ENCODE measurements around the gene EXOC3L4. TPM values are rescaled to one million over a fixed set of nuclear protein-coding genes. Genes with fewer than 3 reads are reported as not detected.

EXOC3L4 gene
- total RNA-seq, 1 donor from 2014 or later, result not detected

DNA sequence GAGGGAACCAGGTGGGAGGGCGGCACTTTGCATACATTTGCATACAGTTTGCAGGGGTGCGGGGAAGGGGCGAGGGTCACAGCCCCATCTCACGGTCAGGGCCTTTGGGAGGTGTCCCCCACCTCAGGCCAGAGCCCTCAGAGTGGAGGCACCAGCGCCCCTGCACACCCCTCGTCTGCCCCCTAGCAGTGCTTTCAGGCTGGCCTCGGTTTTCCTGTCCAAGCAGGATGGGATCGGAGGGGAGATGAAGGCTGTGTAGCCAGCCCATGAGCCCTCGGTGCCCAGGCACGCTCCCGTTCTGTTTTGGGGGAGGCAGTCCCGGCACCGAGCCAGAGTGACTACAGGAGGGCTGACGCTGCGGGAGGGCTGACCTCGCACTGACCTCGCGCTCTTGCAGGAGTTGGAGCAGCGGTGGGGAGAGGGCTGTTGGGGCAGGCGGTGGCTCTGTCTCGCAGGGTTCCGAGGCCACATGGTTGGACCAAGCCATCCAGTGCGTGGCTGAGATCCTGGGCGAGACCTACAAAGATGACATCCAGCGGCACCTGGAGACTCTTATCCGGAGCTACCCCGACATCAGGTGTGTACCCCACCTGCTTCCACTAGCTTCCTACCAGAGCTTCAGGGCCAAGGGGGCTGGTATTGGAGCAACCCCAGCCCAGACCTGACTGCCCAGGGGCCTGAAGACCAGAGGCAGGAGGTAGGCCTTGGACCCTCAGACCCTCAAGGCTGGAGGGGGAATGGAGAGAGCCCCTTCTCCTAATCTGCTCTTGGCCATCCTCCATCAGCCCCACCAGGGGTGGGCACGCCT lies 13.6 kb downstream of the EXOC3L4 start:
- peaks cover 16% of the 10 kb centered on the region for H3K27me3 ChIP-seq
- no peak overlapping the region for H3K27ac ChIP-seq
- intact Hi-C loops (cut with DNase I), result loop anchor here (10.0 kb wide), 1 partner anchor 413 kb away; no protein-coding TSS in a partner anchor
- H3K9me3 ChIP-seq, result no peaks in the 10 kb centered on the region
- TF ChIP-seq, protein P1, sequence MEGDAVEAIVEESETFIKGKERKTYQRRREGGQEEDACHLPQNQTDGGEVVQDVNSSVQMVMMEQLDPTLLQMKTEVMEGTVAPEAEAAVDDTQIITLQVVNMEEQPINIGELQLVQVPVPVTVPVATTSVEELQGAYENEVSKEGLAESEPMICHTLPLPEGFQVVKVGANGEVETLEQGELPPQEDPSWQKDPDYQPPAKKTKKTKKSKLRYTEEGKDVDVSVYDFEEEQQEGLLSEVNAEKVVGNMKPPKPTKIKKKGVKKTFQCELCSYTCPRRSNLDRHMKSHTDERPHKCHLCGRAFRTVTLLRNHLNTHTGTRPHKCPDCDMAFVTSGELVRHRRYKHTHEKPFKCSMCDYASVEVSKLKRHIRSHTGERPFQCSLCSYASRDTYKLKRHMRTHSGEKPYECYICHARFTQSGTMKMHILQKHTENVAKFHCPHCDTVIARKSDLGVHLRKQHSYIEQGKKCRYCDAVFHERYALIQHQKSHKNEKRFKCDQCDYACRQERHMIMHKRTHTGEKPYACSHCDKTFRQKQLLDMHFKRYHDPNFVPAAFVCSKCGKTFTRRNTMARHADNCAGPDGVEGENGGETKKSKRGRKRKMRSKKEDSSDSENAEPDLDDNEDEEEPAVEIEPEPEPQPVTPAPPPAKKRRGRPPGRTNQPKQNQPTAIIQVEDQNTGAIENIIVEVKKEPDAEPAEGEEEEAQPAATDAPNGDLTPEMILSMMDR (IDR thresholded peaks at IDR 0.05), result no peak
- H3K4me3 ChIP-seq, result no peak overlapping the region
- H3K36me3 ChIP-seq, result no peaks in the 10 kb centered on the region
- no peak for DNase-seq (ENCODE audit: low spot score in 2 of 2)
- H3K4me1 ChIP-seq, result peaks cover 3 to 22% of the 10 kb centered on the region in 2 donors

DNA sequence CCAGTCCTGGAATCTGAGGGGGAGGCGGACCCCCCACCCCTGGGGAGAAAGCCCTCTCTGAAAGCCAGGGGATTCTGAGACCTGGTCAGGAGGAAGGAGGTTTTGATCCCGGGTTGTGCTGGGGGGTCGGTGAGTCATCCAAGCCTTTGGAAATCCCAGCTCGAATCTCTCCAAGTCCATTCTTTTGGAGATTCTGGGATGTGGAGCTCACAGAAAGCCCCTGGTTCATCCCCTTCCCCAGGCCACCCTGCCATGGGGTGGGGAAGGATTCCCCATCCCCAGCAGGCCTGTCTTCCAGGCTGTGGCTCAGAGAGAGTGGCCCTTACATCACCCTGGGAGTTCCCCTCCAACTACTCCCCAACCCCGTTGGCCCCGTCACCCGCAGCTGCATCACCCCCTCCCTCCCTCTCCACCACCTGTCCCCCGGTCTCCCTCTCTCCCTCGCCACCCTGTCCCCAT lies 14.3 kb downstream of the EXOC3L4 start:
- Histone ChIP-seq H3K27me3 (peaks cover 11% of the 10 kb centered on the region), H3K9me3 (no peaks in the 10 kb centered on the region), H3K4me1 (peaks cover under 1 to 18% of the 10 kb centered on the region in 2 donors), H3K27ac (no peak overlapping the region), H3K36me3 (no peaks in the 10 kb centered on the region), H3K4me3 (no peak overlapping the region)
- TF ChIP-seq, protein P1 (IDR thresholded peaks at IDR 0.05), result no peak
- intact Hi-C loops (cut with DNase I), result loop anchor here (10.0 kb wide), 1 partner anchor 414 kb away; no protein-coding TSS in a partner anchor
- no peak for DNase-seq (ENCODE audit: low spot score in 2 of 2)

DNA sequence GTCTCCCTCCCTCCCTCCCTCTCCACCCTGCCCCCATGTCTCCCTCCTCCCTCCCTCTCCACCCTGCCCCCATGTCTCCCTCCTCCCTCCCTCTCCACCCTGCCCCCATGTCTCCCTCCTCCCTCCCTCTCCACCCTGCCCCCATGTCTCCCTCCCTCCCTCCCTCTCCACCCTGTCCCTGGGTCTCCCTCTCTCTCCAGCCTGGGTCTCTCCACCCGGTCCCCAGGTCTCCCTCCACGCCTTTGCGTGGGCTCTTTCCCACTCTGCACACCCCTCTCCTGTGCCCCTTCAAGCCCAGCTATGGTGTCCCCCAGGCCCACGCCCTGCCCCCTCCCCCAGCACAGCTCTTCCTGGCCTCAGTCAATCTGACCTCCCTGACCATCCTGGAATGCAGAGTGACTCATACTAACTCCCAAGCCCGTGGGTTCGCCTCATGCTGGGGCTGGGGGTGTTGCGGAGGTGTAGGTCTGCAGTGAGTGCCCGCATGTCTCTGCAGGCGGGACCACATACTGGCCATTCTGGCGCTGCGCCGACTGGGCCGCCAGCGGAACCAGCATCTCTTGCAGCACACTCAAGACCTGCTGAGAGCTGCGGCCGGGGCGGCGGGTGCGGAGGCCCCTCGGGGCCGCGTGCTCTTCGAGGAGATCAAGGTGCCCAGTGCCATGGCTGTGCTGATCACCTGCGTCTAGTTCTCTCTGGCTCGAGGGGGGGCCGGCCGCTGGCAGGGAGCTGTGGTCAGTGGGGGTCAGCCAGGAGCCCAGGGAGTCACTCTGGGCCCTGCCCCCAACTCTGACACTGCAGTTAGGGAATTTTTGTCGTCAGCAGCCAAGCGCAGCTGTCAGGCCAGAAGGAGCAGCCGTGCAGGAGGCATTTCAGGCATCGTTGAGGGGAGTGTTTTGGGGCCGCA lies 15.3 kb downstream of the EXOC3L4 start:
- Histone ChIP-seq H3K4me1 (peaks cover 0 to 14% of the 10 kb centered on the region in 2 donors), H3K27ac (peak overlapping the region in 1 of 2 donors; percentile 6), H3K9me3 (no peaks in the 10 kb centered on the region), H3K27me3 (peaks cover under 1% of the 10 kb centered on the region), H3K36me3 (no peaks in the 10 kb centered on the region), H3K4me3 (no peak overlapping the region)
- TF ChIP-seq, protein P1 (IDR thresholded peaks at IDR 0.05), result no peak
- intact Hi-C loops (cut with DNase I), result loop anchor here (10.0 kb wide), 1 partner anchor 415 kb away; no protein-coding TSS in a partner anchor
- DNase-seq (ENCODE audit: low spot score in 2 of 2), result no peak

DNA sequence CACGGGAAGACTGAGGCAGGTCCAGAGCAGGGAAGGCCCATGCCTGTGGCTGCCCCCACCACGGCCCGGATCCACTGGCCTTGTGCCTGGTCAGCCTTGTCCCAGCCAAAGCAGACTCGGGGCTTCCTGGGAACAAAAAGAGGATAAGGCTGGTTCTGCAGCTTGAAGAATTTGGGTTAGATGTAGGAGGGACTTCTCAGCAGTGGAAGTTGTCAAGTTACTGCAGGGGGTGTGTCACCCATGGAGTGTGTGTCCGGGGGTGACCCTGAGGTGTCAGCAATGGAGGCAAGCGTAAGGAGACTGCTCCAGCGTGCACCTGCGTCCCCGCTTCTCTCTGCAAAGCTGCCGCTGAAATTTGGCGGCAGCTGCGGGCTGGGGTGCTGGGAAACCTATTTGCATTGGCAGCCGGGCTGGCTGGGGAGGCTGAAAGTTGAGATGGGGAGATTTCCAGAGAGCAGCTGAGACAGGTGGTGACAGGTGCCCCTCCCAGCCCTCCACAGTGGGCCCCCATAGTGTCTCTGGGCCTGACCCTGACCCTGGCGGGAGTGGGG lies 16.2 kb downstream of the EXOC3L4 start:
- no peaks in the 10 kb centered on the region for H3K27me3 ChIP-seq
- intact Hi-C loops (cut with DNase I), result no loop called here
- TF ChIP-seq, protein P1 (IDR thresholded peaks at IDR 0.05), result no peak
- no peaks in the 10 kb centered on the region for H3K36me3 ChIP-seq
- peak overlapping the region in 1 of 2 donors; percentile 6 for H3K27ac ChIP-seq
- peaks cover 0 to 13% of the 10 kb centered on the region in 2 donors for H3K4me1 ChIP-seq
- H3K4me3 ChIP-seq, result no peak overlapping the region
- no peaks in the 10 kb centered on the region for H3K9me3 ChIP-seq
- no peak for DNase-seq (ENCODE audit: low spot score in 2 of 2)

DNA sequence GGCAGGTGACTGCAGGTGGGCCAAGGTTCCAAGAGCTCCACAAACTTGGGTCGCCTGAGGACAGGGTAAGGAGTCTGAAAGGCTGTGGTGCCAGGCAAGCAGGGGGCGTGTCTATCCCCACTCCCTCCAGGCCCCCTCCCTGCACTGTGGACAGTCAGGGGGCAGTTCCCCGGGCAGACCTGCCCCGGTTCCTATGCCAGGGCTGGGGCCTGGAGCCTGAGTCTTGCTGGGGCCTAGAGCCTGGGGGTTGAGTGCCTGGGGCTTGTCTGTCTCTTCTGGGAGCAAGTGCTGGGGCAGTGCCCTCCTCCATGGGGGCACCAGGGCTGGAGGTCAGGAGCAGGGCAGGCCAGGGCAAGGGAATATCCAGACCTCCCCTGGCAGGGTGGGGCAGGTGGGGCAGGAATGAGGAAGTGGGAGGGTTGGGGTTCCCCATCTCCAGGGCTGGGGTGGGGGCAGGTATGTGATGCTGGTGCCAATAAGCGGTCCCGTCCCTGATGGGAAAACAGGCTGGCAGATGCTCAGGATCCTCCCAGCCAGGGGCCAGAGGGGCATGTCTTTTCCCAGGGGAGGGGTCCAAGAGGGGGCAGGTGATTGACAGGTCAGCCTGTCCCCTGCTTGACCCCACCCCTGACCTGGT lies 16.8 kb downstream of the EXOC3L4 start:
- intact Hi-C loops (cut with DNase I), result no loop called here
- no peak overlapping the region for H3K4me3 ChIP-seq
- H3K36me3 ChIP-seq, result no peaks in the 10 kb centered on the region
- H3K9me3 ChIP-seq, result no peaks in the 10 kb centered on the region
- no peak for DNase-seq (ENCODE audit: low spot score in 2 of 2)
- peaks cover 0 to 13% of the 10 kb centered on the region in 2 donors for H3K4me1 ChIP-seq
- H3K27me3 ChIP-seq, result no peaks in the 10 kb centered on the region
- H3K27ac ChIP-seq, result no peak overlapping the region
- TF ChIP-seq, protein P1 (IDR thresholded peaks at IDR 0.05), result no peak

Data from ascending aorta (tissue), 2 donors.